A549 (cell line): ENCODE data around the gene ANGPT4. TPM values are rescaled to one million over a fixed set of nuclear protein-coding genes. Genes with fewer than 3 reads are reported as not detected.

ENCODE experiments used
- ATAC-seq, 2 experiments: fragments of 200-7000 bp in 1 of 2; fragments of >200 bp in 1 of 2; cut with Nextera tagmentation in 1 of 2; cut with Tn5 transposase in 1 of 2; 3 replicates each; pipeline versions ENCODE4 v1.8.0 to v1.9.1; 2018 to 2020; ENCODE audit warnings: mild to moderate bottlenecking in 1 of 2, moderate library complexity in 1 of 2
- CTCF ChIA-PET: fragments of 300-600 bp; sonication (Branson Sonifier 250); formaldehyde crosslinking; extraction: SDS; loops from one replicate; lab custom pipeline; 2021; ENCODE audit warnings: antibody characterized with exemption, inconsistent platforms; lab: Yijun Ruan, JAX
- POLR2A ChIA-PET: fragments of 350-600 bp; formaldehyde crosslinking; extraction: SDS; loops from one replicate; lab custom pipeline; 2021; ENCODE audit warnings: antibody characterized with exemption, inconsistent platforms; lab: Yijun Ruan, JAX
- DNase-seq, 2 experiments: peaks; one replicate each; pipeline versions ENCODE4 v3.0.0 to v3.0.0-alpha.2; 2011 to 2016; ENCODE audit warnings: low read depth in 1 of 2, low spot score in 1 of 2
- FAIRE-seq: peaks from 2 replicates; lab custom pipeline; 2011; peaks lifted over from hg19 to GRCh38; lab: Jason Lieb, UNC
- H3K27ac ChIP-seq, 2 experiments: fragments of >200 bp; sonication (Bioruptor Twin); formaldehyde crosslinking; 3 replicates each; pipeline ENCODE4 v1.5.1; 2016 to 2017
- H3K4me1 ChIP-seq: fragments of >200 bp; sonication (Bioruptor Twin); formaldehyde crosslinking; 3 replicates; pipeline ENCODE4 v1.6.1; 2016
- H3K4me2 ChIP-seq: fragments of >200 bp; sonication (Bioruptor Twin); formaldehyde crosslinking; 3 replicates; pipeline ENCODE4 v1.6.1; 2016
- H3K4me3 ChIP-seq: fragments of >200 bp; sonication (Bioruptor Twin); formaldehyde crosslinking; 3 replicates; pipeline ENCODE4 v1.5.1; 2016
- H3K9me3 ChIP-seq: fragments of >200 bp; sonication (Bioruptor Twin); formaldehyde crosslinking; 3 replicates; pipeline ENCODE4 v1.6.1; 2016
- ATOH8 ChIP-seq: fragments of 250-450 bp; sonication (Bioruptor Pico); IDR thresholded peaks from 2 replicates; pipeline ENCODE4 v1.5.0; 2020; ENCODE audit warnings: low read depth, mild to moderate bottlenecking, moderate library complexity
- CEBPB ChIP-seq, 2 experiments: fragments of >200 bp in 1 of 2; sonication (Bioruptor Twin) in 1 of 2; formaldehyde crosslinking in 1 of 2; IDR thresholded peaks; 2 replicates each; pipeline ENCODE4 v1.6.1; 2012 to 2016
- CTCF ChIP-seq: fragments of >200 bp; sonication (Bioruptor Twin); formaldehyde crosslinking; IDR thresholded peaks from 3 replicates; pipeline ENCODE4 v1.5.1; 2016
- EHF ChIP-seq: fragments of 250-450 bp; sonication (Bioruptor Pico); IDR thresholded peaks from 2 replicates; pipeline ENCODE4 v1.5.0; 2020; ENCODE audit warnings: mild to moderate bottlenecking
- EHMT2 ChIP-seq: fragments of 200-600 bp; sonication (generic); IDR thresholded peaks from 2 replicates; pipeline ENCODE4 v1.6.1; 2016; ENCODE audit warnings: antibody characterized with exemption, low read depth, mild to moderate bottlenecking, moderate library complexity
- GATA3 ChIP-seq: IDR thresholded peaks from 2 replicates; pipeline ENCODE4 v1.6.1; 2012; ENCODE audit warnings: borderline replicate concordance
- HES2 ChIP-seq: fragments of >200 bp; sonication (Bioruptor Twin); formaldehyde crosslinking; IDR thresholded peaks from 2 replicates; pipeline ENCODE4 v1.6.1; 2016
- HOXB13 ChIP-seq: fragments of 250-450 bp; sonication (Bioruptor Pico); IDR thresholded peaks from 2 replicates; pipeline ENCODE4 v1.5.0; 2020; ENCODE audit warnings: low read depth, mild to moderate bottlenecking, moderate library complexity
- JUN ChIP-seq, 2 experiments: fragments of >200 bp; sonication (Bioruptor Twin); formaldehyde crosslinking; IDR thresholded peaks; 2 replicates in 1 of 2; 3 replicates in 1 of 2; pipeline ENCODE4 v1.6.1; 2016 to 2017
- KDM1A ChIP-seq: fragments of 200-600 bp; sonication (generic); IDR thresholded peaks from 2 replicates; pipeline ENCODE4 v1.6.1; 2016; ENCODE audit warnings: low read depth, mild to moderate bottlenecking
- KDM5A ChIP-seq: fragments of 200-600 bp; sonication (generic); IDR thresholded peaks from 2 replicates; pipeline ENCODE4 v1.6.1; 2016; ENCODE audit warnings: antibody characterized with exemption, mild to moderate bottlenecking
- PBX3 ChIP-seq: IDR thresholded peaks from 2 replicates; pipeline ENCODE4 v1.6.1; 2012
- POLR2A ChIP-seq: IDR thresholded peaks from 2 replicates; pipeline ENCODE4 v1.6.1; 2012; ENCODE audit warnings: mild to moderate bottlenecking, low read length
- RFX5 ChIP-seq: fragments of 450-650 bp; IDR thresholded peaks from 2 replicates; pipeline ENCODE4 v1.7.1; 2014; ENCODE audit warnings: antibody characterized with exemption, mild to moderate bottlenecking, moderate library complexity
- SMC3 ChIP-seq: fragments of >200 bp; sonication (Bioruptor Twin); formaldehyde crosslinking; IDR thresholded peaks from 3 replicates; pipeline ENCODE4 v1.6.1; 2018; ENCODE audit warnings: inconsistent platforms
- TP53 ChIP-seq: fragments of 250-450 bp; sonication (Bioruptor Pico); IDR thresholded peaks from 2 replicates; pipeline ENCODE4 v1.5.0; 2021; ENCODE audit warnings: mild to moderate bottlenecking, moderate library complexity
- ZFP36 ChIP-seq: fragments of 450-650 bp; IDR thresholded peaks from 2 replicates; pipeline ENCODE4 v1.6.1; 2014; ENCODE audit warnings: borderline replicate concordance; ENCODE audit not compliant: partially characterized antibody
- WGBS: methylation state at CpG from one replicate; pipeline ENCODE4 v1.1.6; 2017; ENCODE audit errors: missing lambda C conversion rate; 5-methylcytosine and 5-hydroxymethylcytosine counted together
- polyA plus RNA-seq, 4 experiments: library from polyadenylated mRNA; depleted of rRNA in 3 of 4; stranded (reverse); fragments of >200 nt; fragmentation: RNase III in 1 of 4; extraction: RNeasy Plus Mini Kit Qiagen cat#74134 plus additional on column Dnase treatment in 1 of 4; gene quantifications; 2 replicates in 3 of 4; 3 replicates in 1 of 4; pipeline ENCODE4 v1.2.3, GENCODE V29; 2011 to 2017

Gene ANGPT4
- polyA plus RNA-seq, 2 of the 4 experiments (the other 2 are of a cell fraction), result 0.04 TPM; not detected in 1

- FAIRE-seq, result no peak
- TF ChIP-seq PBX3, result no peak
- TF ChIP-seq SMC3, result no peak
- no peak for TF ChIP-seq CTCF
- no peak for TF ChIP-seq JUN (IDR thresholded peaks at IDR 0.05)
- TF ChIP-seq, all 56 proteins: peak for 0
- CTCF ChIA-PET, result interaction anchor here (1.0 to 2.0 kb wide), 4 partner anchors 22 to 118 kb away, joined by 4 to 8 read pairs (median 4); no protein-coding TSS in a partner anchor
- POLR2A ChIA-PET, result no interaction called here
- ATAC-seq (no peak), DNase-seq (no peak)
- 10% methylated on average over 9 of the region's 9 CpGs for WGBS
- Histone ChIP-seq H3K4me1 (no peaks in the 10 kb centered on the region), H3K4me3 (no peak overlapping the region), H3K4me2 (no peak overlapping the region), H3K27ac (no peak overlapping the region), H3K9me3 (peaks cover 27% of the 10 kb centered on the region)
These were observed 18.2 kb upstream of the ANGPT4 start for GRCh38 chr20:934186-934840.

- Histone ChIP-seq H3K4me3 (no peak overlapping the region), H3K9me3 (peaks cover 28% of the 10 kb centered on the region), H3K4me2 (no peak overlapping the region), H3K27ac (no peak overlapping the region), H3K4me1 (no peaks in the 10 kb centered on the region)
- ATAC-seq (no peak), FAIRE-seq (no peak), DNase-seq (no peak)
- ChIA-PET POLR2A (no interaction called here), CTCF (interaction anchor here (1.0 to 2.0 kb wide), 3 partner anchors 23 to 117 kb away, joined by 4 to 8 read pairs (median 5); no protein-coding TSS in a partner anchor)
- WGBS, result 9% methylated on average over 2 of the region's 2 CpGs
- TF ChIP-seq RFX5, result no peak
- no peak for TF ChIP-seq SMC3
- TF ChIP-seq HOXB13 (CRISPR knock-in tag), result no peak
- no peak for TF ChIP-seq KDM1A
- no peak for TF ChIP-seq POLR2A
These were observed 16.9 kb upstream of the ANGPT4 start for GRCh38 chr20:933029-933428.

- CTCF ChIA-PET, result interaction anchor here (1.3 kb wide), 1 partner anchor 115 kb away, joined by 3 read pairs; no protein-coding TSS in a partner anchor
- 0% methylated on average over 1 of the region's 1 CpG for WGBS
- Histone ChIP-seq H3K27ac (no peak overlapping the region), H3K9me3 (peaks cover 30% of the 10 kb centered on the region), H3K4me1 (no peaks in the 10 kb centered on the region), H3K4me2 (no peak overlapping the region), H3K4me3 (no peak overlapping the region)
- FAIRE-seq, result no peak
- peak in 1 of 2 experiments; percentile 42 for DNase-seq
- TF ChIP-seq ZFP36 (peak; percentile 94), EHMT2 (no peak)
- POLR2A ChIA-PET, result no interaction called here
- no peak for ATAC-seq
These were observed 15.3 kb upstream of the ANGPT4 start for GRCh38 chr20:931401-931800.

GRCh38 chr20:926670-927069 is 10.5 kb upstream of the ANGPT4 start:
- no peak for TF ChIP-seq GATA3
- TF ChIP-seq KDM1A, result no peak
- TF ChIP-seq ATOH8, result no peak
- no peak for TF ChIP-seq HES2
- TF ChIP-seq CEBPB (IDR thresholded peaks at IDR 0.05), result no peak
- no peak for TF ChIP-seq RFX5
- TF ChIP-seq KDM5A, result no peak
- no peak for TF ChIP-seq TP53
- TF ChIP-seq PBX3, result no peak
- TF ChIP-seq EHF (CRISPR knock-in tag), result no peak
- Histone ChIP-seq H3K4me3 (no peak overlapping the region), H3K4me1 (no peaks in the 10 kb centered on the region), H3K9me3 (peaks cover 20% of the 10 kb centered on the region), H3K4me2 (no peak overlapping the region), H3K27ac (no peak overlapping the region)
- no peak for FAIRE-seq
- 27% methylated on average over 6 of the region's 6 CpGs for WGBS
- CTCF ChIA-PET, result interaction anchor here (0.9 to 2.5 kb wide), 3 partner anchors 14 to 32 kb away, joined by 3 to 12 read pairs (median 3); no protein-coding TSS in a partner anchor
- ATAC-seq, result no peak
- DNase-seq, result no peak
- POLR2A ChIA-PET, result no interaction called here
